KMS-11 (cell line): ENCODE results near the gene MED13L.

Source experiments
- H2AFZ ChIP-seq: fragments of 200-600 bp; sonication (generic); 2 replicates; pipeline ENCODE4 v1.6.1; 2016; ENCODE audit warnings: antibody characterized with exemption, mixed run types, low read depth
- H3K27ac ChIP-seq: fragments of 200-600 bp; sonication (generic); 2 replicates; pipeline ENCODE4 v1.6.1; 2016; ENCODE audit warnings: mild to moderate bottlenecking, mixed run types
- H3K27me3 ChIP-seq: fragments of 200-600 bp; sonication (generic); 2 replicates; pipeline ENCODE4 v1.6.1; 2017; ENCODE audit warnings: mild to moderate bottlenecking, low read depth, mixed run types, moderate library complexity; ENCODE audit not compliant: insufficient read depth
- H3K36me3 ChIP-seq: fragments of 200-600 bp; sonication (generic); 2 replicates; pipeline ENCODE4 v1.6.1; 2017; ENCODE audit warnings: mild to moderate bottlenecking, mixed run types; ENCODE audit not compliant: insufficient read depth
- H3K4me1 ChIP-seq: fragments of 200-600 bp; sonication (generic); 2 replicates; pipeline ENCODE4 v1.6.1; 2016; ENCODE audit warnings: mild to moderate bottlenecking, low read depth, mixed run types; ENCODE audit not compliant: poor library complexity, severe bottlenecking
- H3K4me2 ChIP-seq: fragments of 200-600 bp; sonication (generic); 2 replicates; pipeline ENCODE4 v1.7.0; 2016; ENCODE audit warnings: mild to moderate bottlenecking, mixed run types
- H3K4me3 ChIP-seq: fragments of 200-600 bp; sonication (generic); IDR thresholded peaks from 2 replicates; pipeline ENCODE4 v1.6.1; 2017; ENCODE audit warnings: low read depth, low read length, mixed read lengths; ENCODE audit not compliant: insufficient read depth
- H3K79me2 ChIP-seq: fragments of 200-600 bp; sonication (generic); 2 replicates; pipeline ENCODE4 v1.6.1; 2016; ENCODE audit warnings: low read depth, mixed run types; ENCODE audit not compliant: insufficient read depth
- H3K9ac ChIP-seq: fragments of 200-600 bp; sonication (generic); 2 replicates; pipeline ENCODE4 v1.6.1; 2016; ENCODE audit warnings: mild to moderate bottlenecking, mixed run types
- H4K20me1 ChIP-seq: fragments of 200-600 bp; sonication (generic); 2 replicates; pipeline ENCODE4 v1.6.1; 2016; ENCODE audit warnings: mild to moderate bottlenecking, mixed run types; ENCODE audit not compliant: insufficient read depth
- TF ChIP-seq, protein P1 (sequence below): fragments of 200-600 bp; sonication (generic); conservative IDR thresholded peaks from 2 replicates; pipeline ENCODE4 v1.6.1; 2017; ENCODE audit warnings: low read depth, mild to moderate bottlenecking, antibody characterized with exemption, low read length, moderate library complexity, mixed read lengths

Gene MED13L

DNA sequence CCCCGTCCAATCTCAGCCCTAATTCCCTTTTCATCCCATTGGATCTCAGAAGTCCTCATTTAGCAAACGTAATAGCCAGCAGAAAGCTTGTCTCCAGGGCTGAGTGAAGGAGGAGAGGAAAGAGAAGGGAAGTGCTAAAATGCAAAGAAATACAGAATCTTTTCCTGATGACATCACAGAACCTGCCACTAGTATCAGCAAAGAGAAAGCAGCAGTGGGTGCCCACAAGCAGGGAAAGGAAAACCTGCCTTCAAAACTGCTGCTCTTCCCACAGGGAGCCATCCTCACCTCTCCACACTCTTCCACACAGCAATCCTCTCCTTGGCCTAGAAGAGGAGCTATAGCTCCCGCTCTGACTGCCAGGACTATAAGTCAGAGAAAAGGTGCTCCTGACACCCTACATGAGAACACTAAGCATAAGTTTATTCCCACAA, 11.3 kb downstream of the MED13L start:
- TF ChIP-seq, protein P1, sequence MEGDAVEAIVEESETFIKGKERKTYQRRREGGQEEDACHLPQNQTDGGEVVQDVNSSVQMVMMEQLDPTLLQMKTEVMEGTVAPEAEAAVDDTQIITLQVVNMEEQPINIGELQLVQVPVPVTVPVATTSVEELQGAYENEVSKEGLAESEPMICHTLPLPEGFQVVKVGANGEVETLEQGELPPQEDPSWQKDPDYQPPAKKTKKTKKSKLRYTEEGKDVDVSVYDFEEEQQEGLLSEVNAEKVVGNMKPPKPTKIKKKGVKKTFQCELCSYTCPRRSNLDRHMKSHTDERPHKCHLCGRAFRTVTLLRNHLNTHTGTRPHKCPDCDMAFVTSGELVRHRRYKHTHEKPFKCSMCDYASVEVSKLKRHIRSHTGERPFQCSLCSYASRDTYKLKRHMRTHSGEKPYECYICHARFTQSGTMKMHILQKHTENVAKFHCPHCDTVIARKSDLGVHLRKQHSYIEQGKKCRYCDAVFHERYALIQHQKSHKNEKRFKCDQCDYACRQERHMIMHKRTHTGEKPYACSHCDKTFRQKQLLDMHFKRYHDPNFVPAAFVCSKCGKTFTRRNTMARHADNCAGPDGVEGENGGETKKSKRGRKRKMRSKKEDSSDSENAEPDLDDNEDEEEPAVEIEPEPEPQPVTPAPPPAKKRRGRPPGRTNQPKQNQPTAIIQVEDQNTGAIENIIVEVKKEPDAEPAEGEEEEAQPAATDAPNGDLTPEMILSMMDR = no peak
- no peak overlapping the region for H2AFZ ChIP-seq
- H3K36me3 ChIP-seq = no peaks in the 10 kb centered on the region
- no peak overlapping the region for H3K4me2 ChIP-seq
- peaks cover 99% of the 10 kb centered on the region for H3K79me2 ChIP-seq
- H3K27ac ChIP-seq = no peak overlapping the region
- H4K20me1 ChIP-seq = peaks cover 41% of the 10 kb centered on the region
- no peak overlapping the region for H3K4me3 ChIP-seq
- no peak overlapping the region for H3K9ac ChIP-seq
- H3K27me3 ChIP-seq = no peaks in the 10 kb centered on the region
- H3K4me1 ChIP-seq = peaks cover 47% of the 10 kb centered on the region

DNA sequence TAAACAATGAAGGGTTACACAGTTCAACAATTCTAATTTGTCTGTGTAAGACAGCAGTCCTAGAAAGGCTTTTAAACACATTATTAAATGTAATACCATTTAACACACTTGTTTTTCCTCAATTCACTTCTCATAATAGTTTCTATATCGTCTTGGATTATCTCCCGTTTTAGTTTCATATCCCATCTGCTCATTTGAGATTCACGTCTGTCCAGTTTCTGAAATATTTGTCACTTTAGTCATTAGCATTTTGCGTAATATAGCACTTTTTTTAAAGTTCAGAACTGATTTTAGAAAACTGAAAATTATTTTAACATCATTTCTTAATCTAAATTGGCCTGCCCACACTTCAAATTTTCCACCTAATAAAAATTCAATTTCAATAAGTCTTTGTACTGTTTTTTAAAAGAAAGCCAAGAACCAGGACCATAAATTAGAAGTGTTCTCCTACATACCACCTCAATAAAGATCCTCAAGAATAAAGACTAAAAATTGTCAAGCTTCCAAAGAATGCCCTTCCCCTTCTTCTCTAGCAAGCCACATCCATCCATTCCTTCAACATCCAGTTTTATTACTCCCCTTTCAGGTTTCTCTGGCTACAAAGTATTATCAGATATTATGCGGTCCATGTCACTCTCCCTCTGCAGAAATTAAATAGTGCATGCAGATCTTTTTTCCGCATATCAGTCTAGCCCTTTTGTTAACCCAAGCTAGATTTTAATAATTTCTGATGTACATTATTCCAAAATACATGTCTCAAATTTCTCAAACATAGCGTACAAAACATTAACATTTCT, 11.9 kb downstream of the MED13L start:
- H3K4me2 ChIP-seq = no peak overlapping the region
- H3K9ac ChIP-seq = no peak overlapping the region
- TF ChIP-seq, protein P1 = no peak
- H3K27ac ChIP-seq = no peak overlapping the region
- H3K4me1 ChIP-seq = peaks cover 47% of the 10 kb centered on the region
- peaks cover 41% of the 10 kb centered on the region for H4K20me1 ChIP-seq
- peaks cover 99% of the 10 kb centered on the region for H3K79me2 ChIP-seq
- no peaks in the 10 kb centered on the region for H3K27me3 ChIP-seq
- H2AFZ ChIP-seq = no peak overlapping the region
- no peaks in the 10 kb centered on the region for H3K36me3 ChIP-seq
- no peak overlapping the region for H3K4me3 ChIP-seq

DNA sequence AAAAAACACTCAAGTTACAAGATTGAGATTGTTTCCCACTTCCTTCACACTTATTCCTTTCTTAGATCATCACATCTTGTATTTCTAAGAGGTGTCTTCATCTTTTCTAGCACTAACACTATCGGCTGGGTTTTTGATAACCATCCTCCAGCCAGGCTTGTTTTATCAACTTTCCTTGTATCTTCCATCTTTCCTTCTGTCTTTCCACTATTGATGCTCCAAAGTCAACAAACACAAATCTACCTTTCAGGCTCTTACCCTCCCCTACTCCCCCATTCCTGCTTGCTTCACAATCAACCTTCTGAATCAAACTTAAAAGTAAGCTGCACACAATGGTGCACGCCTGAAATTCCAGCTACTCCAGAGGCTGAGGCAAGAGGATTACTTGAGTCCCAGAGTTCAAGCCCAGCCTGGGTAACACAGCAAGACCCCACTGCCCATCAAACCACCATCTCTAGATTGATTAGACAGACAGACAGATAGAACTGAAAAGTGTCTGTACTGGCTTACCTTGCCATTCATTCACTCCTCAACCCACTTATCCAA, 12.9 kb downstream of the MED13L start:
- no peak overlapping the region for H3K27ac ChIP-seq
- H3K27me3 ChIP-seq = no peaks in the 10 kb centered on the region
- no peak overlapping the region for H3K9ac ChIP-seq
- H2AFZ ChIP-seq = no peak overlapping the region
- no peak overlapping the region for H3K4me3 ChIP-seq
- H3K4me2 ChIP-seq = no peak overlapping the region
- peaks cover 41% of the 10 kb centered on the region for H4K20me1 ChIP-seq
- H3K79me2 ChIP-seq = peaks cover 98% of the 10 kb centered on the region
- TF ChIP-seq, protein P1 = no peak
- no peaks in the 10 kb centered on the region for H3K36me3 ChIP-seq
- H3K4me1 ChIP-seq = peaks cover 47% of the 10 kb centered on the region

DNA sequence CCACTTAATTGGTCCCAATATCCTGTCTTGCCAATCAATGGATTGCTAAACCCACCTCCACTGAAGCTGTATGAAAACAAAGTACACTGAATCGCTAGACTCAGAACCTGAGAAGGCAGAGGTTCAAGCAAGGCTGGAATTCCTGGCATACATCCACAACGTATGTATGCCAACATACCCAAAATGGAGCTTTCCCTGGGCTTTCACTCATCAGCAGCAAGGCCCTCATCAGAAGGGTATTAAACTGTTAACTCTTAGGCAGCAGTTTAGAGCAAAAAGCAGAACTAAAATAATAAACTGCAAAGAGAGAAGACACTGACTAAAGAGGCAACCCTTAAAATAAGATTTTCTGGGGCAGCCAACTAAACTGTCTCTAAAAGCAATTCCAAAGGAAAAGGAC, 13.6 kb downstream of the MED13L start:
- Histone ChIP-seq H3K27me3 (no peaks in the 10 kb centered on the region), H2AFZ (no peak overlapping the region), H3K4me3 (no peak overlapping the region), H3K9ac (no peak overlapping the region), H3K4me1 (peaks cover 47% of the 10 kb centered on the region), H3K36me3 (no peaks in the 10 kb centered on the region), H3K79me2 (peaks cover 98% of the 10 kb centered on the region), H3K27ac (no peak overlapping the region), H3K4me2 (no peak overlapping the region), H4K20me1 (peaks cover 41% of the 10 kb centered on the region)
- TF ChIP-seq, protein P1 = no peak
